Measurements from ENCODE around the gene DOCK1. TPM values are rescaled to one million over a fixed set of nuclear protein-coding genes. Genes with fewer than 3 reads are reported as not detected.

DOCK1 gene
- total RNA-seq, 4 donors from 2014 or later = 41.1 to 62.4 (median 53.2) TPM

- TF ChIP-seq CTCF (IDR thresholded peaks at IDR 0.05; ENCODE audit: low read depth) = no peak
These were observed 142.0 kb downstream of the DOCK1 start for GRCh38 chr10:127046975-127047877.

DNA sequence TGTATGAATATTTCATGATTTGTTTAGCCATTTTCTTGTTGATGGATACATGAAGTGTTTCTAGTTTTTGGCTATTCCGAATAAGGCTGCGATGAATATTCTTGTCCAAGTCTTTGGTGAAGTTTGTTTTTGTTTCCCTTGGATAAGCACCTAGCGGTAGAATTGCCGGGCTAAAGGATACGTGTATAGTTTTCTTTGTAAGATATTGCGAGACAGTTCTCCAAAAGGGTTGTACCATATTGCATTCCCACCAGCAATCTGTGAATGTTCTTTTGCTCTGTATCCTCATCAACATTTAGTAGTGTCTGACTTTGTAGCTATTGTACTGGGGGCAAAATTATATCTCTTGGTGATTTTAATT, 142.6 kb downstream of the DOCK1 start:
- no peak for TF ChIP-seq CTCF (IDR thresholded peaks at IDR 0.05; ENCODE audit: low read depth)

GRCh38 chr10:127048630-127049029, 143.4 kb downstream of the DOCK1 start:
- no peak for TF ChIP-seq CTCF (IDR thresholded peaks at IDR 0.05; ENCODE audit: low read depth)

GRCh38 chr10:127052001-127052400, 146.8 kb downstream of the DOCK1 start:
- no peak for TF ChIP-seq CTCF (IDR thresholded peaks at IDR 0.05; ENCODE audit: low read depth)

- TF ChIP-seq CTCF (IDR thresholded peaks at IDR 0.05; ENCODE audit: low read depth) = no peak
These were observed 150.0 kb downstream of the DOCK1 start for GRCh38 chr10:127055263-127055662.

DNA sequence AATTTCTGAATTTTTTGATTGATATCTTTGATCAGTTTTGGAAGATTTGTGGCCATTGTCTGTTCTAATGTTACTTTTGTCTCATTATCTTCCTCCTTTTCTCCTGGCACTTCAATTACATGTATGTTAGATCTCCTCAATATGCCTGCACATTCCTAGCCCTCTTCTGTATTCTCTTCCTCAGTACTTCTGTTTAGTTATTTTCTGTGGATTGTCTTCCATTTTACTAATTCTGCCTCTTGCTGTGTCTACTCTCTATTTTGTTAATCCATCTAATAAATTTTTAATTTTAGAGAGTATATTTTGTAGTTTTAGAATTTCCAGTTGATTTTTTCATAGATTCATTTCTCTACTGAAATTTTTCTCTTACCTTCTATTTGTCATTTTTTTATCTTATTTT, 154.1 kb downstream of the DOCK1 start:
- no peak for TF ChIP-seq CTCF (IDR thresholded peaks at IDR 0.05; ENCODE audit: low read depth)

GRCh38 chr10:127063762-127064161, 158.5 kb downstream of the DOCK1 start:
- TF ChIP-seq CTCF (IDR thresholded peaks at IDR 0.05; ENCODE audit: low read depth) = no peak
